Prostate gland (tissue), 2 donors: ENCODE measurements around the gene TSR3.

Source experiments
- POLR2A ChIP-seq: fragments of 450-650 bp; IDR thresholded peaks from one replicate; pipeline ENCODE4 v1.6.1; 2016; ENCODE audit warnings: antibody characterized with exemption, mild to moderate bottlenecking
- TF ChIP-seq, protein P1 (sequence below), 4 experiments: fragments of 200-600 bp in 2 of 4; fragments of 450-650 bp in 2 of 4; sonication (generic) in 2 of 4; IDR thresholded peaks; 1 replicate in 3 of 4; 2 replicates in 1 of 4; pipeline ENCODE4 v1.5.1; 2016 to 2019; ENCODE audit warnings: antibody characterized with exemption in 4 of 4, mild to moderate bottlenecking in 2 of 4, moderate library complexity in 2 of 4

GRCh38 chr16:1351582-1352362 is at the start of gene TSR3, which contains the start of gene GNPTG:
- TF ChIP-seq, protein P1, sequence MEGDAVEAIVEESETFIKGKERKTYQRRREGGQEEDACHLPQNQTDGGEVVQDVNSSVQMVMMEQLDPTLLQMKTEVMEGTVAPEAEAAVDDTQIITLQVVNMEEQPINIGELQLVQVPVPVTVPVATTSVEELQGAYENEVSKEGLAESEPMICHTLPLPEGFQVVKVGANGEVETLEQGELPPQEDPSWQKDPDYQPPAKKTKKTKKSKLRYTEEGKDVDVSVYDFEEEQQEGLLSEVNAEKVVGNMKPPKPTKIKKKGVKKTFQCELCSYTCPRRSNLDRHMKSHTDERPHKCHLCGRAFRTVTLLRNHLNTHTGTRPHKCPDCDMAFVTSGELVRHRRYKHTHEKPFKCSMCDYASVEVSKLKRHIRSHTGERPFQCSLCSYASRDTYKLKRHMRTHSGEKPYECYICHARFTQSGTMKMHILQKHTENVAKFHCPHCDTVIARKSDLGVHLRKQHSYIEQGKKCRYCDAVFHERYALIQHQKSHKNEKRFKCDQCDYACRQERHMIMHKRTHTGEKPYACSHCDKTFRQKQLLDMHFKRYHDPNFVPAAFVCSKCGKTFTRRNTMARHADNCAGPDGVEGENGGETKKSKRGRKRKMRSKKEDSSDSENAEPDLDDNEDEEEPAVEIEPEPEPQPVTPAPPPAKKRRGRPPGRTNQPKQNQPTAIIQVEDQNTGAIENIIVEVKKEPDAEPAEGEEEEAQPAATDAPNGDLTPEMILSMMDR (IDR thresholded peaks at IDR 0.05): peak in 2 of 4 experiments; percentile 24 to 32
- peak; percentile 67 for TF ChIP-seq POLR2A
